ENCODE measurements around the gene GLRX2.
"Not testable (repeated sequence)": the region's sequence is repeated elsewhere in the genome, so short reads cannot be mapped to it uniquely, and the experiment has no call there.

The GLRX2 gene

DNA sequence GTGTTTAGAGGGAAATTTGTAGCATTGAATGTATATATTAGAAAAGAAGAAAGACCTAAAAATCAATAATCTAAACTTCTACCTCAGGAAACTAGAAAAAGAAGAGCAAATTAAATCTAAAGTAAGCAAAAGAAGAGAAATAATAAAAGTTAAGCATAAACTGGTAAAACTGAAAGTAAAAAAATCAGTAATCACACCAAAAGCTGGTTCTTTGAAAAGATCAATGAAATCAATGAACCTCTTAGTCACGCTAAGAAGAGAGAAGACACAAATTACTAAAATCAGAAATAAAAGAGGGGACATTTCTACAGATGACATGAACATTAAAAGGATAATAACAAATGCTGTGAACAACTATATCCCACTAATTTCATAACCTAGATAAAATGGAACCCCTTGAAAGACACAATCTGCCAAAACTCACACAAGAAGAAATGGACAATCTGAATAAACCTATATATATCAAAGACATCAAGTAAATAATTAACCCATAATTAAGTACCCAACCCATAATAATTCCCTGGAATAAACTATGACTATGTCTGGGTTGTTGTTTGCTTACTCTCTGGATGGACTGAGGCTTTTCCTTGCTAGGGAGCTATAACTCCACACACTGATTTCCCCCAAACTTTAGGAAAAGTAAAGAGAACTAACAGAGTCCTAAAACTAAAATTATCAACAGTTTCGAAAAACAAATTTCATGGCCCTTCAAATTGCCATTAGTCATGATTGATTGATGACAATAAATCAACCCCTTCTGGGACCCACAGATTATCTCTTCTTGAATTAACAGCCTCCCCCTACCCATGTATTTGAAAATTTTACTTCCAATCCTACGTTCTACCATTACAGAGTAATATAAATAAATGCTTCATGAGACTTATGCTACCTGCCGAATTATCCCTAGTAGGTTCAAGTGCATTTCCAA, 13.9 kb upstream of the GLRX2 start:
- TF ChIP-seq, protein P1, sequence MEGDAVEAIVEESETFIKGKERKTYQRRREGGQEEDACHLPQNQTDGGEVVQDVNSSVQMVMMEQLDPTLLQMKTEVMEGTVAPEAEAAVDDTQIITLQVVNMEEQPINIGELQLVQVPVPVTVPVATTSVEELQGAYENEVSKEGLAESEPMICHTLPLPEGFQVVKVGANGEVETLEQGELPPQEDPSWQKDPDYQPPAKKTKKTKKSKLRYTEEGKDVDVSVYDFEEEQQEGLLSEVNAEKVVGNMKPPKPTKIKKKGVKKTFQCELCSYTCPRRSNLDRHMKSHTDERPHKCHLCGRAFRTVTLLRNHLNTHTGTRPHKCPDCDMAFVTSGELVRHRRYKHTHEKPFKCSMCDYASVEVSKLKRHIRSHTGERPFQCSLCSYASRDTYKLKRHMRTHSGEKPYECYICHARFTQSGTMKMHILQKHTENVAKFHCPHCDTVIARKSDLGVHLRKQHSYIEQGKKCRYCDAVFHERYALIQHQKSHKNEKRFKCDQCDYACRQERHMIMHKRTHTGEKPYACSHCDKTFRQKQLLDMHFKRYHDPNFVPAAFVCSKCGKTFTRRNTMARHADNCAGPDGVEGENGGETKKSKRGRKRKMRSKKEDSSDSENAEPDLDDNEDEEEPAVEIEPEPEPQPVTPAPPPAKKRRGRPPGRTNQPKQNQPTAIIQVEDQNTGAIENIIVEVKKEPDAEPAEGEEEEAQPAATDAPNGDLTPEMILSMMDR (IDR thresholded peaks at IDR 0.05): no peak
- DNase-seq (ENCODE audit: low spot score): no peak
- Histone ChIP-seq H3K4me3 (no peak overlapping the region), H3K27ac (no peak overlapping the region)

DNA sequence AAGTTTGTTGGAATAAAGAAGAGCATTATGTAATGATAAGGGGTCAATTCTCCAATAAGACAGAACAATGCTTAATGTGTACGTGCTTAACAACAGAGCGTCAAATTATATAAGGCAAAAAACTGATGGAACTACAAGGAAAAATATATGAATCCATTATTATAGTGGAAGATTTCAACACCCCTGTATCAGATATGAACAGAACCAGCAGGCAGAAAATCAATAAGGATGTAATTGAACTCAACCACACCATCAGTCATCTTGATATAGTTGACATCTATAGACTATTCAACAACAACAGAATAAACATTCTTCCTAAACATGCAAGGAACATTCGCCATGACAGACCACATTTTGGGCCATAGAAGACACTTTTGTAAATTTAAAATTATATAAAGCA, 13.0 kb upstream of the GLRX2 start:
- TF ChIP-seq, protein P1 (IDR thresholded peaks at IDR 0.05): no peak
- H3K27ac ChIP-seq: no peak overlapping the region
- DNase-seq (ENCODE audit: low spot score): no peak
- H3K4me3 ChIP-seq: no peak overlapping the region

GRCh38 chr1:193117167-193117566, 12.0 kb upstream of the GLRX2 start:
- not testable (repeated sequence) for H3K27ac ChIP-seq; H3K4me3 ChIP-seq; DNase-seq (ENCODE audit: low spot score)

DNA sequence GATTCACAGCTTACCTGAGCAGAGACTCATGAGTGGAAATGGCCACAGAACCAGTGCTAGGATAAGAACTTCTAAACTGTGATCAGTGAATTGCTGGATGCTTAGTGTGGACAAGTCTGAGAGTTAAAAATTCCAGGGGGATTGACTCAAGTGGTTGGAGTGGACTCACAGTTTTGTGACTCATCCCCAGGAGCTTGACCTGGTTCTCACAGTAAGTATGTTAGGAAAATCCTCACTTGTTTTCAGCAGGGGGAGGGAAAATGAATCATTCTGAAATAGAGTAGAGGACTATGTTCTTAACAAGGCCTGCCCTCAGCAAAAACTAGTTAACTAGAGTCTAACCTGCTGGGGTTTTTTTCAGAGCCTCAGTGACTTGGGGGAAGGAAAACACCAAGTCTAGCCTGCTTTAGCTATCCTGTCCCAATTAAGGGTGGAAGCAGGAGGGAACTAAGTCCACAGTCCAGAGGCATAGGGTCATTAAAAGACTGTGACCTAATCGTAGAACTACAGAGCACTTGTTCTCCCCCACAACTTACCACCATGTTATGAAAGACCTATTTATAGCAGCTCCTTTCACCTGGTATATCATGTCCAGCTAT, 10.5 kb upstream of the GLRX2 start:
- DNase-seq (ENCODE audit: low spot score): no peak
- no peak overlapping the region for H3K4me3 ChIP-seq
- peak overlapping the region in 1 of 2 donors; percentile 71 for H3K27ac ChIP-seq
- TF ChIP-seq, protein P1 (IDR thresholded peaks at IDR 0.05): no peak

- TF ChIP-seq, protein P1 (IDR thresholded peaks at IDR 0.05): no peak
- no peak for DNase-seq (ENCODE audit: low spot score)
- Histone ChIP-seq H3K27ac (no peak overlapping the region), H3K4me3 (no peak overlapping the region)
These were observed 9.4 kb upstream of the GLRX2 start for GRCh38 chr1:193114485-193115095.

DNA sequence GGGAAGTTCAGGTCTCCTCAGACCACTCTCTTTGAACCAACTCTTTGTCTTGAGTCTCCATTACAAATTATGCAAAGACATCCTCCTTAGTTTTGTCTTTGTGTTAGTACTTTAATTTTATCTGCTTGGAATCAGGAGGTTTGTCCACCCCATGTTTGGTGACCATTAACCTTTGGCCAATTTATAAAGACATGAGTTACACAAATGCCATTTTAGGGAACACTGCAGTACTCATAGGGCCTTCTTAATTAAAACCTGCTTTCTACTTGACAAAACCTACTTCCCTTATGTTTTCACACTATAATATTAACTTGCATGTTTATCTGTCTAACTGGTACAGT, 8.7 kb upstream of the GLRX2 start:
- DNase-seq (ENCODE audit: low spot score): no peak
- H3K4me3 ChIP-seq: no peak overlapping the region
- TF ChIP-seq, protein P1 (IDR thresholded peaks at IDR 0.05): no peak
- no peak overlapping the region for H3K27ac ChIP-seq

DNA sequence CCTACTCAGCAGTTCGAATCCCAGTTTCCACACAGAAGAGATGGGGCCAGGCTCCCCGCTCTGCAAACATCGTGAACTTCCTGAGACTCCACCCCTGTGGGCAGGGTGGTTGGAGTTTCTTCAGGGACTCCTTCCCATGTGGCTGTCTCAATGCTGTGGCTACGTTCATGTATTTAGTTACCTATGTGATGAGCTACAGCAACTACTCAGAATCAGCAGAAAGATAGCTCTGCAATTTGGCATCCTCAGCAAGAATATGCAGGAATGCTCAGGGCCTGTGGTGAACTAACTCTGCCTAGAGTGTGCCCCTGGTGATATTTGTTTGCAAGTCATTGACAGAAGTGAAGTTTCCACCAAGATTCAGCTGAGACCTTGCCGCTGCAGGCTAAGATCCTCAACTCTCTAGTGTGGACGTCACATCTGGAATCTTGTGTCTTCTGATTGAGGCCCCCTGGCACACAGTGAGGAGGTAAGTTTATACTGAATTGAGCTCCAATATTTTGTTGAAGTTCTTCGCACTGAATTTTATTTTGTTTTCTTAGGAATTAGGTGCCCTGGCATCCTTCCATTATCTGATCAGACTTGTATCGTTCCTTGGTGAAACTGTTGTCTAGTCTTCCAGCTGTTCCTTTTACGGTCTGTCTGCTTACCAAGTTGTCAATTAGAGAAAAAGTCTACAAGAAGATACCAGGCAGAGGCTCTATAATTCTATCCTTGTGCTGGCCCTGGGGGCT, 8.2 kb upstream of the GLRX2 start:
- H3K27ac ChIP-seq: no peak overlapping the region
- TF ChIP-seq, protein P1 (IDR thresholded peaks at IDR 0.05): no peak
- DNase-seq (ENCODE audit: low spot score): no peak
- no peak overlapping the region for H3K4me3 ChIP-seq
